Activated CD8-positive, alpha-beta memory T cell treated with anti-CD3 and anti-CD28 coated beads, Interleukin-2, amount 10 ng/mL, durations not matched to agents 7 days and 5 days (primary cell): ENCODE results near the gene ICAM3. TPM values are rescaled to one million over a fixed set of nuclear protein-coding genes. Genes with fewer than 3 reads are reported as not detected.
A peak's percentile ranks its signal among the peaks of the same experiment; 100 is the strongest.

Experiments
- ATAC-seq: fragments of 150-1000 bp; cut with Tn5 transposase; one replicate; pipeline ENCODE4 v1.10.0; 2021; ENCODE audit warnings: moderate library complexity
- CTCF ChIA-PET: fragments of 350-600 bp; sonication (Branson Sonifier 250); formaldehyde crosslinking; loops from one replicate; lab custom pipeline; 2021; ENCODE audit warnings: antibody characterized with exemption; lab: Charles Lee
- DNase-seq: peaks from one replicate; pipeline ENCODE4 v3.0.0-alpha.2; 2020
- H3K27ac Mint-ChIP-seq: one replicate; pipeline ENCODE4 v1.8.0; 2021; ENCODE audit warnings: mild to moderate bottlenecking, mixed read lengths
- H3K27me3 Mint-ChIP-seq: one replicate; pipeline ENCODE4 v1.8.0; 2021; ENCODE audit warnings: mixed read lengths
- H3K36me3 Mint-ChIP-seq: one replicate; pipeline ENCODE4 v1.8.0; 2021; ENCODE audit warnings: mild to moderate bottlenecking, mixed read lengths
- H3K4me1 Mint-ChIP-seq: one replicate; pipeline ENCODE4 v1.8.0; 2021; ENCODE audit warnings: mixed read lengths
- H3K4me3 Mint-ChIP-seq: one replicate; pipeline ENCODE4 v1.8.0; 2021; ENCODE audit warnings: mild to moderate bottlenecking, moderate library complexity, mixed read lengths
- H3K9me3 Mint-ChIP-seq: one replicate; pipeline ENCODE4 v1.8.0; 2022; ENCODE audit warnings: low read depth, mixed read lengths
- total RNA-seq, 2 experiments: library from RNA; stranded (reverse); gene quantifications; one replicate each; pipeline ENCODE4 v1.2.3, GENCODE V29; 2021

ICAM3 gene
- total RNA-seq, 2 experiments from 2014 or later, result 169 to 192 TPM

GRCh38 chr19:10321874-10322835 is 17.3 kb downstream of the ICAM3 start:
- no peak for DNase-seq
- no peak overlapping the region for H3K27ac Mint-ChIP-seq
- ATAC-seq, result no peak
- H3K36me3 Mint-ChIP-seq, result peaks cover 30% of the 10 kb centered on the region
- H3K4me1 Mint-ChIP-seq, result no peaks in the 10 kb centered on the region
- CTCF ChIA-PET, result no interaction called here
- H3K9me3 Mint-ChIP-seq, result no peaks in the 10 kb centered on the region
- no peaks in the 10 kb centered on the region for H3K27me3 Mint-ChIP-seq
- no peak overlapping the region for H3K4me3 Mint-ChIP-seq

GRCh38 chr19:10321417-10321797 is 18.0 kb downstream of the ICAM3 start:
- Mint-ChIP-seq H3K27ac (no peak overlapping the region), H3K4me3 (no peak overlapping the region), H3K9me3 (no peaks in the 10 kb centered on the region), H3K27me3 (no peaks in the 10 kb centered on the region), H3K36me3 (peaks cover 30% of the 10 kb centered on the region), H3K4me1 (no peaks in the 10 kb centered on the region)
- CTCF ChIA-PET, result no interaction called here
- no peak for DNase-seq
- ATAC-seq, result no peak

- ATAC-seq (no peak), DNase-seq (no peak)
- Mint-ChIP-seq H3K9me3 (no peaks in the 10 kb centered on the region), H3K4me1 (peaks cover 4% of the 10 kb centered on the region), H3K27me3 (no peaks in the 10 kb centered on the region), H3K4me3 (no peak overlapping the region), H3K27ac (no peak overlapping the region), H3K36me3 (peaks cover 33% of the 10 kb centered on the region)
- CTCF ChIA-PET, result interaction anchor here (0.8 kb wide), 1 partner anchor 80 kb away, joined by 3 read pairs; no protein-coding TSS in a partner anchor
These were observed 18.6 kb downstream of the ICAM3 start for GRCh38 chr19:10320602-10321416.

GRCh38 chr19:10318807-10319682 is 20.4 kb downstream of the ICAM3 start:
- DNase-seq, result no peak
- H3K4me1 Mint-ChIP-seq, result peaks cover 15% of the 10 kb centered on the region
- no peak overlapping the region for H3K27ac Mint-ChIP-seq
- CTCF ChIA-PET, result interaction anchor here (0.9 to 1.6 kb wide), 4 partner anchors 21 to 72 kb away, joined by 3 to 4 read pairs (median 4); partner anchors contain the start of gene ICAM1
- no peaks in the 10 kb centered on the region for H3K9me3 Mint-ChIP-seq
- ATAC-seq, result no peak
- H3K36me3 Mint-ChIP-seq, result peaks cover 28% of the 10 kb centered on the region
- no peaks in the 10 kb centered on the region for H3K27me3 Mint-ChIP-seq
- H3K4me3 Mint-ChIP-seq, result no peak overlapping the region

- CTCF ChIA-PET, result interaction anchor here (1.6 kb wide), 2 partner anchors 47 to 71 kb away, joined by 3 to 4 read pairs; partner anchors contain the start of gene ICAM1
- H3K9me3 Mint-ChIP-seq, result no peaks in the 10 kb centered on the region
- H3K4me1 Mint-ChIP-seq, result peaks cover 15% of the 10 kb centered on the region
- H3K27ac Mint-ChIP-seq, result no peak overlapping the region
- H3K36me3 Mint-ChIP-seq, result peaks cover 25% of the 10 kb centered on the region
- H3K4me3 Mint-ChIP-seq, result no peak overlapping the region
- no peaks in the 10 kb centered on the region for H3K27me3 Mint-ChIP-seq
- ATAC-seq, result no peak
- no peak for DNase-seq
These were observed 21.5 kb downstream of the ICAM3 start for GRCh38 chr19:10317857-10318462.

GRCh38 chr19:10317045-10317856 is 22.2 kb downstream of the ICAM3 start:
- DNase-seq, result no peak
- CTCF ChIA-PET, result interaction anchor here (0.8 kb wide), 1 partner anchor 71 kb away, joined by 3 read pairs; no protein-coding TSS in a partner anchor
- peaks cover 15% of the 10 kb centered on the region for H3K4me1 Mint-ChIP-seq
- H3K36me3 Mint-ChIP-seq, result peaks cover 25% of the 10 kb centered on the region
- H3K9me3 Mint-ChIP-seq, result no peaks in the 10 kb centered on the region
- no peak for ATAC-seq
- H3K4me3 Mint-ChIP-seq, result no peak overlapping the region
- H3K27ac Mint-ChIP-seq, result no peak overlapping the region
- no peaks in the 10 kb centered on the region for H3K27me3 Mint-ChIP-seq

- Mint-ChIP-seq H3K4me1 (peaks cover 15% of the 10 kb centered on the region), H3K27ac (peak overlapping the region; percentile 58), H3K27me3 (no peaks in the 10 kb centered on the region), H3K9me3 (no peaks in the 10 kb centered on the region), H3K36me3 (peaks cover 19% of the 10 kb centered on the region), H3K4me3 (peak overlapping the region; percentile 74)
- ATAC-seq (no peak), DNase-seq (no peak)
- CTCF ChIA-PET, result interaction anchor here (0.8 kb wide), 1 partner anchor 72 kb away, joined by 3 read pairs; no protein-coding TSS in a partner anchor
These were observed 23.0 kb downstream of the ICAM3 start for GRCh38 chr19:10316229-10317044.

GRCh38 chr19:10315335-10316214 is 23.8 kb downstream of the ICAM3 start, which contains the start of gene FDX2:
Gene FDX2 (minus strand): TSS chr19:10316015. CDS start chr19:10315996, 19 bp downstream.
- ATAC-seq, result peak; percentile 91
- CTCF ChIA-PET, result interaction anchor here (0.7 to 1.0 kb wide), 5 partner anchors 36 to 73 kb away, joined by 3 to 4 read pairs (median 3); partner anchors contain the start of gene ICAM1
- H3K27ac Mint-ChIP-seq, result peak within 1 kb of the TSS; percentile 58
- H3K4me1 Mint-ChIP-seq, result peaks cover 15% of the 10 kb centered on the region
- H3K9me3 Mint-ChIP-seq, result no peaks in the 10 kb centered on the region
- no peaks in the 10 kb centered on the region for H3K27me3 Mint-ChIP-seq
- DNase-seq, result peak; percentile 91
- peaks cover 19% of the 10 kb centered on the region for H3K36me3 Mint-ChIP-seq
- H3K4me3 Mint-ChIP-seq, result peak within 1 kb of the TSS; percentile 74

- ATAC-seq (no peak), DNase-seq (no peak)
- H3K27ac Mint-ChIP-seq, result no peak within 1 kb of the TSS
- peaks cover 2% of the 10 kb centered on the region for H3K4me1 Mint-ChIP-seq
- no peaks in the 10 kb centered on the region for H3K27me3 Mint-ChIP-seq
- no peaks in the 10 kb centered on the region for H3K9me3 Mint-ChIP-seq
- no peak within 1 kb of the TSS for H3K4me3 Mint-ChIP-seq
- CTCF ChIA-PET, result no interaction called here
- no peaks in the 10 kb centered on the region for H3K36me3 Mint-ChIP-seq
These were observed 30.0 kb downstream of the ICAM3 start, which contains the start of gene ZGLP1 for GRCh38 chr19:10309423-10309822. Gene ZGLP1 (minus strand): TSS chr19:10309815.

GRCh38 chr19:10306327-10306726 is 33.1 kb downstream of the ICAM3 start:
- Mint-ChIP-seq H3K27ac (no peak overlapping the region), H3K4me3 (no peak overlapping the region), H3K9me3 (no peaks in the 10 kb centered on the region), H3K36me3 (no peaks in the 10 kb centered on the region), H3K4me1 (no peaks in the 10 kb centered on the region), H3K27me3 (peaks cover 3% of the 10 kb centered on the region)
- no peak for DNase-seq
- no peak for ATAC-seq
- CTCF ChIA-PET, result interaction anchor here (1.5 to 4.5 kb wide), 3 partner anchors 27 to 39 kb away, joined by 5 to 18 read pairs (median 5); partner anchors contain the start of genes ICAM1 and RAVER1
